Coronary artery (tissue), 2 donors: ENCODE data around the gene RAP1A.
"Not testable (repeated sequence)": the region's sequence is repeated elsewhere in the genome, so short reads cannot be mapped to it uniquely, and the experiment has no call there.

ENCODE experiments used
- DNase-seq: peaks from one replicate; pipeline ENCODE4 v3.0.0-alpha.2; 2017; ENCODE audit warnings: low spot score
- H3K27ac ChIP-seq, 2 donors: fragments of 200-600 bp; sonication (generic); one replicate each; pipeline ENCODE4 v1.5.1; 2016 to 2019
- H3K4me3 ChIP-seq: fragments of 200-600 bp; sonication (generic); 2 replicates; pipeline ENCODE4 v1.5.1; 2016; ENCODE audit warnings: mild to moderate bottlenecking, moderate library complexity
- TF ChIP-seq, protein P1 (sequence below): fragments of 200-600 bp; sonication (generic); IDR thresholded peaks from one replicate; pipeline ENCODE4 v1.5.1; 2019; ENCODE audit warnings: antibody characterized with exemption

RAP1A gene

DNA sequence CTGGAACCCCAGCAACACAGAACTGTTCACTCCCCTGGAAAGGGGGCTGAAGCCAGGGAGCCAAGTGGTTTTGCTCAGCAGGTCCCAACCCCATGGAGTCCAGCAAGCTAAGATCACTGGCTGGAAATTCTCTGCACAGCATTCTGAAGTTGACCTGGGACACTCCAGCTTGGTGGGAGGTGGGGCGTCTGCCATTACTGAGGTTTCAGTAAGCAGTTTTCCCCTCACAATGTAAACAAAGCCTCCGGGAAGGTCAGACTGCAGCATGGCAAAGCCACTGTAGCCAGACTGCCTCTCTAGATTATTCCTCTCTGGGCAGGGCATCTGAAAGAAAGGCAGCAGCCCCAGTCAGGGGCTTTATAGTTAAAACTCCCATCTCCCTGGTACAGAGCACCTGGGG lies 60.0 kb downstream of the RAP1A start:
- Histone ChIP-seq H3K4me3 (no peak overlapping the region), H3K27ac (no peak overlapping the region)
- TF ChIP-seq, protein P1, sequence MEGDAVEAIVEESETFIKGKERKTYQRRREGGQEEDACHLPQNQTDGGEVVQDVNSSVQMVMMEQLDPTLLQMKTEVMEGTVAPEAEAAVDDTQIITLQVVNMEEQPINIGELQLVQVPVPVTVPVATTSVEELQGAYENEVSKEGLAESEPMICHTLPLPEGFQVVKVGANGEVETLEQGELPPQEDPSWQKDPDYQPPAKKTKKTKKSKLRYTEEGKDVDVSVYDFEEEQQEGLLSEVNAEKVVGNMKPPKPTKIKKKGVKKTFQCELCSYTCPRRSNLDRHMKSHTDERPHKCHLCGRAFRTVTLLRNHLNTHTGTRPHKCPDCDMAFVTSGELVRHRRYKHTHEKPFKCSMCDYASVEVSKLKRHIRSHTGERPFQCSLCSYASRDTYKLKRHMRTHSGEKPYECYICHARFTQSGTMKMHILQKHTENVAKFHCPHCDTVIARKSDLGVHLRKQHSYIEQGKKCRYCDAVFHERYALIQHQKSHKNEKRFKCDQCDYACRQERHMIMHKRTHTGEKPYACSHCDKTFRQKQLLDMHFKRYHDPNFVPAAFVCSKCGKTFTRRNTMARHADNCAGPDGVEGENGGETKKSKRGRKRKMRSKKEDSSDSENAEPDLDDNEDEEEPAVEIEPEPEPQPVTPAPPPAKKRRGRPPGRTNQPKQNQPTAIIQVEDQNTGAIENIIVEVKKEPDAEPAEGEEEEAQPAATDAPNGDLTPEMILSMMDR = no peak
- DNase-seq = no peak

DNA sequence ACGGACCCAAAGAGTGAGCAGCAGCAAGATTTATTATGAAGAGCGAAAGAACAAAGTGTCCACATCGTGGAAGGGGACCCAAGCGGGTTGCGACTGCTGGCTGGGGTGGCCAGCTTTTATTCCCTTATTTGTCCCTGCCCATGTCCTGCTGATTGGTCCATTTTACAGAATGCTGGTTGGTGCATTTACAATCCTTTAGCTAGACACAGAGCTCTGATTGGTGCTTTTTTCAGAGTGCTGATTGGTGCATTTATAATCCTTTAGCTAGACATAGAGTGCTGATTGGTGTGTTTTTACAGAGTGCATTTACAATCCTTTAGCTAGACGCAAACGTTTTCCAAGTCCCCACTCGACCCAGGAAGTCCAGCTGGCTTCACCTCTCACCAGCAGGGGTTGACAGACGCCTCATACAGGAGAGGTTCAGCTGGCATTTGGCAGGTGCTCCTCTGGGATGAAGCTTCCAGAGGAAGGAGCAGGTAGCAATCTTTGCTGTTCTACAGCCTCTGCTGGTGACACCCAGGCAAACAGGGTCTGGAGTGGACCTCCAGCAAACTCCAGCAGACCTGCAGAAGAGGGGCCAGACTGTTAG lies 60.7 kb downstream of the RAP1A start:
- not testable (repeated sequence) for DNase-seq, H3K27ac ChIP-seq, H3K4me3 ChIP-seq

DNA sequence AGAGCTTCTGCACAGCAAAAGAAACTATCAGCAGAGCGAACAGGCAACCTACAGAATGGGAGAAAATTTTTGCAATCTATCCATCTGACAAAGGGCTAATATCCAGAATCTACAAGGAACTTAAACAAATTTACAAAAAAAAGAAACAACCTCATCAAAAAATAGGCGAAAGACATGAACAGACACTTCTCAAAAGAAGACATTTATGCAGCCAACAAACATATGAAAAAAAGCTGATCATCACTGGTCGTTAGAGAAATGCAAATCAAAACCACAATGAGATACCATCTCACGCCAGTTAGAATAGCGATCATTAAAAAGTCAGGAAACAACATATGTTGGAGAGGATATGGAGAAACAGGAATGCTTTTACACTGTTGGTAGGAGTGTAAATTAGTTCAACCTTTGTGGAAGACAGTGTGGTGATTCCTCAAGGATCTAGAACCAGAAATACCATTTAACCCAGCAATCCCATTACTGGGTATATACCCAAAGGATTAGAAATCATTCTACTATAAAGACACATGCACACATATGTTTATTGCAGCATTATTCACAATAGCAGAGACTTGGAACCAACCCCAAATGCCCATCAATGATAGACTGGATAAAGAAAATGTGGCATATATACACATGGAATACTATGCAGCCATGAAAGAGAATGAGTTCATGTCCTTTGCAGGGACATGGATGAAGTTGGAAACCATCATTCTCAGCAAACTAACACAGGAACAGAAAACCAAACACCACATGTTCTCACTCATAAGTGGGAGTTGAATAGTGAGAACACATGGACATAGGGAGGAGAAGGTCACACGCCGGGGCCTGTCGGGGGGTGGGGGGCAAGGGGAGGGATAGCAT lies 65.9 kb downstream of the RAP1A start:
- DNase-seq, H3K4me3 ChIP-seq, H3K27ac ChIP-seq: not testable (repeated sequence)

DNA sequence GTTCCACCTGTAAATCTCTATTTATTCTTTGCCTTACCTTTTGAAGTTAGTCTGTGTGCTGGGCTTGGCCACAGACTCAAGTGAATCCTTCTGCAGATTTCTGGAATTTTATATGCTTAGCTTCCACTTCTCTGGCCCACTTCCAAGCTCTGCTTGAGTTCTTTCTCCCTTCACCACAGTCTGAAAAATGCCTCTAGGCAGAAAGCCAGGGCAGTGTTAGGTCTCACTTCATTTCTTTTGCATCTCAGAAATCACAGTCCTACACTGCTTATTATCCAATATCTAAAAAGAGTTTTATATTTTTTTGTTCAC lies 70.7 kb downstream of the RAP1A start:
- DNase-seq = no peak
- Histone ChIP-seq H3K4me3 (no peak overlapping the region), H3K27ac (no peak overlapping the region)
- TF ChIP-seq, protein P1 = no peak

DNA sequence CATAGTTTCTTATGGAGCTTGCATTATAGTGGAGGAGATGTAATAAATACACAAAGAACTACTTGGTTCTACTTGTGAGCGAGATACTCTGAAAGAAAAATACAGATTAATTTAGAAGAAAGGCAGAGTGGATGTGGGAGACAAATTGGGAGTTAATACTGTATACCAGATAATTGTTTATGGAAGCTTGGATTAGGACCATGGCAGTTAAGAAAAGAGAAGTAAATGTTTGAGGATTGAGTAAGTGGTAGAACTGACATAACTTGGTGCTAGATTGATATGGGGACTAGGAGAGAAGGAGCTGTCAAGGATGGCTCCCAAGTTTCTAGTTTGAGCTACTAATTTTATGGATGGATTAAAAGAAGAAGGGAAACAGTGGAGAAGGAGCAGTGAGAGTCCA lies 72.3 kb downstream of the RAP1A start:
- Histone ChIP-seq H3K4me3 (no peak overlapping the region), H3K27ac (no peak overlapping the region)
- no peak for DNase-seq
- TF ChIP-seq, protein P1 = no peak

DNA sequence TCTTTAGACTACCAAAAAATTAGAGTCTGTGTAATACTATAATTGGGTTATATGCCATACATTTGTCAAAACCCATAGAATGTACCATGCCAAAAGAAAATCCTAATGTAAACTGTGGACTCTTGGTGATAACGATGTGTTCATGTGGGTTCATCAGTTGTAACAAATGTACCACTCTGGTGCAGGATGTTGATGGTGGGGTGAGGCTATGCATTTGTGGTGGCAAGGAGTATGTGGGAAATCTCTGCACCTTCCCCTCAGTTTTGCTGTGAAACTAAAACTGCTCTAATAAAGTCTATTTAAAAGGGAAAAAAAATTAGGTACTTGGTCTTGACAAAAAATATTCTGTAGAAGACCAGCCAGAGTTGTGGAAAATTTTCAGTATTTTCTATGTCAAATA lies 76.2 kb downstream of the RAP1A start:
- H3K4me3 ChIP-seq = no peak overlapping the region
- no peak for DNase-seq
- TF ChIP-seq, protein P1 = no peak
- H3K27ac ChIP-seq = no peak overlapping the region

DNA sequence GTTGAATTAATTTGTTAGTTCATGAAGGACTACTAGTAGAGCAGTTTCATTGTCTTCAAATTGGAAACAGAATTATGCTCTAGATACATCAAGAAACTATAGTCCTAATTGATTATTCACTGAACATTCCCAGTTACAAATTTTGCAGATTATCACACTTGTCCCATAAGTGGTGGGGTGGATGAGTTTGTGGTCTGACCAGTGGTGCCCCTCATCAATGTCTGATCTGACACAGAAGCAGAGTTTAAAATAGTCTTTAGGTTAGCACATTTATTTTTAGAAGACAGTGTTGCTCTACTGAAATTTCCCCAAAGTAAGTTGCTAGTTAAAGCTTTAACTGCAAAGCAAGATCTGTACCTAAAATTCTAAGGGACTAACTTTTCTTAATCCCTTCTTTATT lies 76.7 kb downstream of the RAP1A start:
- no peak for DNase-seq
- TF ChIP-seq, protein P1 = no peak
- H3K27ac ChIP-seq = peak overlapping the region in 1 of 2 donors; percentile 20
- H3K4me3 ChIP-seq = no peak overlapping the region

DNA sequence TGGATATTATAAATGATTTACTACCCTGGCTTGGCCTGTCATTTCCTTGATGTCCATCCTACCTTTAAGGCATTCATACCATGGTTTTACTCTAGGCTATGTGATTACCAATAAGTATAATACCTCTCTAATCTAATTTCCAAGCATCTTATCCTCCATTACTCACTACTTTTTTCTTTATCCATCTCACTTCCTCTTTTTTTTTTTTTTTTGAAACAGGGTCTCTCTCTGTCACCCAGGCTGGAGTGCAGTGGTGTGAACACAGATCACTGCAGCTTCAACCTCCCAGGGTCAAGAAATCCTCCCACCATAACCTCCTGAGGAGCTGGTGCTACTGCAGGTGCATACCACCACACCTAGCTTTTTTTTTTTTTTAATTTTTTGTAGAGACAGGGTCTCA lies 79.7 kb downstream of the RAP1A start:
- TF ChIP-seq, protein P1 = no peak
- no peak overlapping the region for H3K4me3 ChIP-seq
- DNase-seq = no peak
- no peak overlapping the region for H3K27ac ChIP-seq
